AG08396 (cell line): Measurements from ENCODE around the gene PLVAP.

ENCODE experiments used
- DNase-seq: peaks from one replicate; pipeline ENCODE4 v3.0.0; 2012; ENCODE audit warnings: low spot score, mixed read lengths

The PLVAP gene

GRCh38 chr19:17302391-17303166 lies 74.6 kb downstream of the PLVAP start:
- no peak for DNase-seq
